ENCODE results near the gene TMEM60. TPM values are rescaled to one million over a fixed set of nuclear protein-coding genes. Genes with fewer than 3 reads are reported as not detected.

TMEM60 gene
- total and polyA plus RNA-seq, 12 donors, result 4.7 to 15.6 (median 7.9) TPM

GRCh38 chr7:77822269-77822668 lies 24.0 kb upstream of the TMEM60 start:
- H3K4me1 ChIP-seq, result peaks cover 0 to 20% (median 7%) of the 10 kb centered on the region in 9 donors
- peaks cover 0 to 18% (median 0%) of the 10 kb centered on the region in 9 donors for H3K36me3 ChIP-seq
- DNase-seq, result no peak
- no peak for ATAC-seq
- peaks cover 0 to 82% (median 33%) of the 10 kb centered on the region in 11 donors for H3K9me3 ChIP-seq
- no peak for TF ChIP-seq CTCF (IDR thresholded peaks at IDR 0.05)
- intact Hi-C loops (cut with DNase I), result no loop called here
- no peaks in the 10 kb centered on the region for H3K27me3 ChIP-seq
- H3K27ac ChIP-seq, result no peak overlapping the region
- no peak overlapping the region for H3K4me3 ChIP-seq
- WGBS, 2 donors, result 0 to 42% methylated on average over 1 of the region's 1 CpG

- no peak for TF ChIP-seq CTCF (IDR thresholded peaks at IDR 0.05)
- Histone ChIP-seq H3K9me3 (peaks cover 0 to 78% (median 33%) of the 10 kb centered on the region in 11 donors), H3K4me1 (peaks cover 0 to 20% (median 7%) of the 10 kb centered on the region in 9 donors), H3K36me3 (peaks cover 0 to 23% (median 2%) of the 10 kb centered on the region in 9 donors), H3K4me3 (no peak overlapping the region), H3K27me3 (no peaks in the 10 kb centered on the region), H3K27ac (no peak overlapping the region)
- no peak for DNase-seq
- intact Hi-C loops (cut with DNase I), result no loop called here
- ATAC-seq, result no peak
- WGBS, 2 donors, result 97 to 99% methylated on average over 2 of the region's 2 CpGs
Observed at GRCh38 chr7:77820967-77821366, 22.7 kb upstream of the TMEM60 start.

GRCh38 chr7:77819021-77819420 lies 20.8 kb upstream of the TMEM60 start:
- ATAC-seq (no peak), DNase-seq (no peak)
- intact Hi-C loops (cut with DNase I), result no loop called here
- Histone ChIP-seq H3K36me3 (peaks cover 0 to 24% (median 2%) of the 10 kb centered on the region in 9 donors), H3K4me3 (no peak overlapping the region), H3K27ac (no peak overlapping the region), H3K4me1 (peaks cover 0 to 9% (median 7%) of the 10 kb centered on the region in 9 donors), H3K27me3 (no peaks in the 10 kb centered on the region), H3K9me3 (peaks cover 0 to 64% (median 33%) of the 10 kb centered on the region in 11 donors)
- no peak for TF ChIP-seq CTCF (IDR thresholded peaks at IDR 0.05)

GRCh38 chr7:77813180-77813579 lies 14.9 kb upstream of the TMEM60 start:
- intact Hi-C loops (cut with DNase I), result no loop called here
- Histone ChIP-seq H3K27ac (no peak overlapping the region), H3K27me3 (no peaks in the 10 kb centered on the region), H3K9me3 (peaks cover 0 to 28% (median 3%) of the 10 kb centered on the region in 11 donors), H3K36me3 (peaks cover 0 to 8% (median 2%) of the 10 kb centered on the region in 9 donors), H3K4me3 (no peak overlapping the region), H3K4me1 (peaks cover 0 to 24% (median 6%) of the 10 kb centered on the region in 9 donors)
- no peak for ATAC-seq
- no peak for TF ChIP-seq CTCF (IDR thresholded peaks at IDR 0.05)
- 87 to 90% methylated on average over 2 of the region's 2 CpGs for WGBS, 2 donors
- DNase-seq, result no peak

Measured in heart right ventricle (tissue), 16 donors.